Measurements from ENCODE around the gene OR6S1.

The OR6S1 gene

DNA sequence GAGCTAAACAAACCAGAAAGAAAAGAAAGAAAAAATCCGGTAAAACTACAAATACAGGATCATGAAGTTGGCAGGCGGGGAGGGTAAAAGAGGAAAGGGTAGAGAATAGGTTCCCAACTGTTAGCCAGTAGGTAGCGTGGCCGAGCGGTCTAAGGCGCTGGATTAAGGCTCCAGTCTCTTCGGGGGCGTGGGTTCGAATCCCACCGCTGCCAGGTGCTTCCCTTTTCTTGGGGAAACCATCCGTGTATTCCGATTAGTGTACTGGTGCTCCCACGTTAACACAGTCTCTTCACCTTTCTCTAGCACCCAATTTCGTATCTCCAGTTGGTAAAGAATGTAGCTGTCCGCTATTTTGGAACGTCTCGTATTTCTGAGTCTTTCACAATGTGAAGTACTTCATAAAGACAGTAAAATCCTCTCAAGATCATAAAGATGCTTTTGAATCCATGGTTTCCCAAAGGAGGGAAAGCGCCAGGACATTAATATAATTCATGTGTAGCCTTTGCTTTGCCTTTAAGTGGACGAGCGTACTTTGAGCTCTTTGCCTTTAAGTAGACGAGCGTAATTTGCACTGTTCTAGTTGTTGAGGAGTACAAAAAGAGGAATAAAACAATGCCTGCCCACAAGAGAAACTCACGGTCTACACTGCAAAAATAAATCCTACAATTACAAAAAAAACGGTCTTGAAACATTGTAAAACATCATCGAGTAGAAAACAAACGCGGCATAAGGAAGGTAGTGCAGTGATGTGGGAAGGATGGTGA, 31.3 kb downstream of the OR6S1 start:
- H3K4me3 ChIP-seq = peak overlapping the region; percentile 71 to 74
- TF ChIP-seq, protein P1, sequence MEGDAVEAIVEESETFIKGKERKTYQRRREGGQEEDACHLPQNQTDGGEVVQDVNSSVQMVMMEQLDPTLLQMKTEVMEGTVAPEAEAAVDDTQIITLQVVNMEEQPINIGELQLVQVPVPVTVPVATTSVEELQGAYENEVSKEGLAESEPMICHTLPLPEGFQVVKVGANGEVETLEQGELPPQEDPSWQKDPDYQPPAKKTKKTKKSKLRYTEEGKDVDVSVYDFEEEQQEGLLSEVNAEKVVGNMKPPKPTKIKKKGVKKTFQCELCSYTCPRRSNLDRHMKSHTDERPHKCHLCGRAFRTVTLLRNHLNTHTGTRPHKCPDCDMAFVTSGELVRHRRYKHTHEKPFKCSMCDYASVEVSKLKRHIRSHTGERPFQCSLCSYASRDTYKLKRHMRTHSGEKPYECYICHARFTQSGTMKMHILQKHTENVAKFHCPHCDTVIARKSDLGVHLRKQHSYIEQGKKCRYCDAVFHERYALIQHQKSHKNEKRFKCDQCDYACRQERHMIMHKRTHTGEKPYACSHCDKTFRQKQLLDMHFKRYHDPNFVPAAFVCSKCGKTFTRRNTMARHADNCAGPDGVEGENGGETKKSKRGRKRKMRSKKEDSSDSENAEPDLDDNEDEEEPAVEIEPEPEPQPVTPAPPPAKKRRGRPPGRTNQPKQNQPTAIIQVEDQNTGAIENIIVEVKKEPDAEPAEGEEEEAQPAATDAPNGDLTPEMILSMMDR (IDR thresholded peaks at IDR 0.05) = peak in 1 of 2 experiments; percentile 4
- H3K27ac ChIP-seq = peak overlapping the region; percentile 81 to 82
- intact Hi-C loops (cut with DNase I; ENCODE audit: low total_unique reads) = loop anchor here (5.0 kb wide), 2 partner anchors 148 to 268 kb away; partner anchors contain the start of genes PARP2 and PIP4P1
- DNase-seq = peak; percentile 81 to 85
- H3K27me3 ChIP-seq = no peaks in the 10 kb centered on the region
- no peaks in the 10 kb centered on the region for H3K9me3 ChIP-seq
- no peaks in the 10 kb centered on the region for H3K36me3 ChIP-seq
- H3K4me1 ChIP-seq = peaks cover 0 to 22% (median 13%) of the 10 kb centered on the region in 4 donors

DNA sequence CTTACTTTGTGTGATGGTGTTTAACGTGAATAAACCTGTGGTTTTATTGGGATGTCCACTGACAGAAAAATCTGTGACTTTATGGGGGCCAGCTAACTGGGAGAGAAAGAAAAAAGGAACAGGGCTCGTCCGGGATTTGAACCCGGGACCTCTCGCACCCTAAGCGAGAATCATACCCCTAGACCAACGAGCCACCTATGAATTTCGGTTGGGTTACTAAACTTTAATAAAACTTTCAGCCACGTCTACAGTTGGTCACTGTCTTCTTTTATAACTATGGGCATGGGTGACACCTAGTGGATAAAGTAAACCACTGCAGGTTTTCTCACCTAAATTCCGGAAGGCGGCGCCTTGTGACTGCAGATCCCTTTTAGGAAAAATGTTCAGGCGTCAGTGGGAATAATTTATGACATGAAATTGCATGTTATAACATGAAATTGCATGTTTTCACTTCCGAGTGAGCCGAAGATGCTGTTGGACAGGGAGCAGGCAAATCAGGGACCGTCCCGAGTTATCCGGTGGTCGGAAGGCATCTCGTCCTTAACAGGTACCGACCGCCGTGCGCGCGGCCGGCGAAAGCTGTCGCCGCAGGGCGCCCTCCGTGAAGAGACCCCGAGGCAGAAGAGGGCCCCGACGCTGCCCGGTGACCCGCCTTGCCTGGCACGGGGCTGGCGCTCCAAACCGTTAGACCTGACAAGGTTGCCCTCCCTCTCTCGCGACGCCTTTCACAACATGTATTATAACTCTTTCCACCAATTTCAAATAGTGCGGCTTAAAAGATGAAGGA, 32.1 kb downstream of the OR6S1 start:
- H3K36me3 ChIP-seq = no peaks in the 10 kb centered on the region
- H3K27ac ChIP-seq = peak overlapping the region; percentile 81 to 82
- H3K4me3 ChIP-seq = peak overlapping the region; percentile 71 to 74
- DNase-seq = peak; percentile 72 to 83
- H3K9me3 ChIP-seq = no peaks in the 10 kb centered on the region
- intact Hi-C loops (cut with DNase I; ENCODE audit: low total_unique reads) = loop anchor here (5.0 kb wide), 4 partner anchors 77 to 282 kb away; partner anchors contain the start of genes PARP2 and PIP4P1
- peaks cover 0 to 17% (median 13%) of the 10 kb centered on the region in 4 donors for H3K4me1 ChIP-seq
- H3K27me3 ChIP-seq = no peaks in the 10 kb centered on the region
- TF ChIP-seq, protein P1 (IDR thresholded peaks at IDR 0.05) = peak; percentile 90 to 95

DNA sequence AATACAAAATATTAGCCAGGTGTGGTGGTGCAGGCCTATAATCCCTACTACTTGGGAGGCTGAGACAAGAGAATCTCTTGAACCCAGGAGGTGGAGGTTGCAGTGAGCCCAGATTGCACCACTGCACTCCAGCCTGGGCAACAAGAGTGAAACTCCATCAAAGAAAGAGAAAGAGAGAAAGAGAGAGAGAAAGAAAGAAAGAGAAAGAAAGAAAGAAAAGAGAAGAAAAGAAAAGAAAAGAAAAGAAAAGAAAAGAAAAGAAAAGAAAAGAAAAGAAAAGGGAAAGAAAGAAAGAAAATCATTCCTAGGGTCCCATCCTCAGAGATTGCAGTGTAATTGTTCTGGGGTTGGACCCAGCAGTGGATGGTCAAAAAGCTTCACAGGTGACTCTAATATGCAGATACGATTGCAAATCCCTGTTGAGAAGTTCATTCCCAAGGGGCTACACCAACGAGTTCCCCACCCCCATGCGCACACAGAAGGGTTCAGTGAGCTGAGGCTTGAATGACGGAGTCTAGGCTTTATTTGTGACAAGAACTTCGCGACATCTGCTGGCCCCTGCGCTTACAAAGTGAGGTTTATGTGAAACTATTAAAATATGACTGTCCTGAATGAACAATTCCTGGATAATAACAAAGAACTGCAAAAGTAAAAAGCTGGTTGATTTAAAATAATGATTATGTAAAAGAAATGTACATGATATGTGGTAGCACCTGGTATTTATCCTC, 32.9 kb downstream of the OR6S1 start:
- Histone ChIP-seq H3K4me3 (no peak overlapping the region), H3K4me1 (peaks cover 0 to 14% (median 12%) of the 10 kb centered on the region in 4 donors), H3K36me3 (no peaks in the 10 kb centered on the region), H3K27me3 (no peaks in the 10 kb centered on the region), H3K27ac (peak overlapping the region in 1 of 2 donors; percentile 82), H3K9me3 (no peaks in the 10 kb centered on the region)
- TF ChIP-seq, protein P1 (IDR thresholded peaks at IDR 0.05) = no peak
- DNase-seq = no peak
- intact Hi-C loops (cut with DNase I; ENCODE audit: low total_unique reads) = loop anchor here (5.0 kb wide), 2 partner anchors 76 to 281 kb away; no protein-coding TSS in a partner anchor

DNA sequence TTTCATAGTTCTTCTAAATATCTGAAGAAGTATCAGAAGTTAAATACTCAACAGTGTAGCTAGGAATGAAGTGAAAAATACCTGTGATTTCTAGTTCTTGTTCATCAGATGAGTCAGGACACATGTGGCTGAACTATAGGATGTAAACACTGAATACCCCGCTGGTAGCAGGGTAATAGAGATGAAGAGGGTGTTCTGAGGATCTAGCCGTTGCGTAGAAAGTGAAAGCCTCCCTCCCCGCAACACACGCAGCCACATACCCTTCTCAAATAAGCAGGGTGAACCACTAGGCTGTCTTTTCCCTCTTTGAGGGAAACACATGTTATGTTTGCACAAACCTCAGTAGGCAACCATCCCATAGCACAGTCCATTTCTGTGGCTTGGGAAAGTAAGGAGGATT, 33.9 kb downstream of the OR6S1 start:
- H3K9me3 ChIP-seq = no peaks in the 10 kb centered on the region
- intact Hi-C loops (cut with DNase I; ENCODE audit: low total_unique reads) = loop anchor here (5.0 kb wide), 2 partner anchors 75 to 280 kb away; no protein-coding TSS in a partner anchor
- no peak overlapping the region for H3K4me3 ChIP-seq
- H3K27ac ChIP-seq = no peak overlapping the region
- peaks cover 0 to 14% (median 12%) of the 10 kb centered on the region in 4 donors for H3K4me1 ChIP-seq
- no peak for DNase-seq
- TF ChIP-seq, protein P1 (IDR thresholded peaks at IDR 0.05) = no peak
- no peaks in the 10 kb centered on the region for H3K36me3 ChIP-seq
- H3K27me3 ChIP-seq = no peaks in the 10 kb centered on the region

DNA sequence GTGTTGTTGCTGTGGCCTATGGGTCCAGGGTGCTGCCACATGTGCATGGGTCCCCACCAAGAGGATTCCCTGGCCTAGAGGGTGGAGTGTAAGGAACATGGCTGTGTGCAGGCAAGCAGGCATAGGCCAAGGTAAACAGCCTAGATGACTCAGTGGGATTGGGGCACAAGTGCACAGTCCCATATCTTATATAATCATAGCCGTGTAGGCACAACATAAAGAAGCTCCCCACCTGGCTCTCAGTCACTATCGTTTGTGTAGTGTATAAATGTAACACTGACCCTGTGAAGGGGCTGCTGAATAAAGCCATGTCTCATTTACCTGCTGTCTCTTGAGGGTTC, 34.6 kb downstream of the OR6S1 start:
- H3K4me1 ChIP-seq = peaks cover 0 to 14% (median 12%) of the 10 kb centered on the region in 4 donors
- DNase-seq = no peak
- H3K27ac ChIP-seq = no peak overlapping the region
- H3K36me3 ChIP-seq = no peaks in the 10 kb centered on the region
- H3K27me3 ChIP-seq = no peaks in the 10 kb centered on the region
- intact Hi-C loops (cut with DNase I; ENCODE audit: low total_unique reads) = loop anchor here (5.0 kb wide), 2 partner anchors 75 to 280 kb away; no protein-coding TSS in a partner anchor
- TF ChIP-seq, protein P1 (IDR thresholded peaks at IDR 0.05) = no peak
- H3K9me3 ChIP-seq = no peaks in the 10 kb centered on the region
- H3K4me3 ChIP-seq = no peak overlapping the region

Measured in tibial artery (tissue), 4 donors.